ENCODE results near the gene PBRM1. TPM values are rescaled to one million over a fixed set of nuclear protein-coding genes. Genes with fewer than 3 reads are reported as not detected.

The PBRM1 gene
- total and polyA plus RNA-seq, 2 experiments from 2014 or later = 57.5 to 72.5 TPM

DNA sequence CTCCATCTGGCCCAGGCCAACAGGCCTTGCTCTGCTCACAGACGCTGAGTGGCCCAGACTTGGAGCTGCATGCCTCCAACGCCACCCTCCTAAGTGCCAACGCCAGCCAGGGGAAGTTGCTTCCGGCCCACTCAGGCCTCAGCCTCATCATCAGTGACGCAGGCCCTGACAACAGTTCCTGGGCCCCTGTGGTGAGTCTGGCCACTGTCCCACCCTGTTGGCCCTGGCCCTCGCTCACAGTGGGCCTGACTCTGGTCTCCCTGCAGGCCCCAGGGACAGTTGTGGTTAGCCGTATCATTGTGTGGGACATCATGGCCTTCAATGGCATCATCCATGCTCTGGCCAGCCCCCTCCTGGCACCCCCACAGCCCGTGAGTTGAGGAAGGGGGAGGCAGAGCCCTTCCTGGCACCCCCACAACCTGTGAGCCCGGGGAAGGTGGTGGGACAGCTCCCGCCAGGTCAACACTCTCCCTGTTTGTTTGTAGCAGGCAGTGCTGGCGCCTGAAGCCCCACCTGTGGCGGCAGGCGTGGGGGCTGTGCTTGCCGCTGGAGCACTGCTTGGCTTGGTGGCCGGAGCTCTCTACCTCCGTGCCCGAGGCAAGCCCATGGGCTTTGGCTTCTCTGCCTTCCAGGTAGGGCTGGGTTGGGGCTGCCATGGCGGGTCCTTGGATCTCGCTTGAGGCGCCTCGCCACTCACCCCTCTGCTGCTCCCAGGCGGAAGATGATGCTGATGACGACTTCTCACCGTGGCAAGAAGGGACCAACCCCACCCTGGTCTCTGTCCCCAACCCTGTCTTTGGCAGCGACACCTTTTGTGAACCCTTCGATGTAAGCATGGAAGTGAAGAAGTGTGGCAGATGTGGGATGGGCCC lies 162.1 kb downstream of the PBRM1 start:
- Histone ChIP-seq H3K4me3 (no peak overlapping the region), H3K79me2 (replicated peaks; ENCODE audit: insufficient read depth) (no peaks in the 10 kb centered on the region), H3K27me3 (ENCODE audit: insufficient read depth) (no peaks in the 10 kb centered on the region), H3F3A (replicated peaks; ENCODE audit: low read depth) (0 out of 2 replicates have a peak, but pooled peaks cover 2% of the 10 kb centered on the region), H3K4me1 (ENCODE audit: insufficient read depth) (no peaks in the 10 kb centered on the region), H3K4me2 (no peak overlapping the region), H3K36me3 (ENCODE audit: insufficient read depth) (peaks cover 10% of the 10 kb centered on the region; the same call in 1 of the 2 replicates), H4K20me1 (replicated peaks; ENCODE audit: insufficient read depth) (no peaks in the 10 kb centered on the region; the same call in 1 of the 2 replicates), H2AFZ (no peak overlapping the region), H3K9me2 (ENCODE audit: insufficient read depth) (no peaks in the 10 kb centered on the region), H3K27ac (ENCODE audit: low read depth) (no peak overlapping the region)
- peaks cover 41% of the 10 kb centered on the region for H3K36me3 Mint-ChIP-seq (ENCODE audit: low read depth)
- H3K4me1 Mint-ChIP-seq = no peaks in the 10 kb centered on the region; the same call in 2 of the 3 replicates
- H3K27ac Mint-ChIP-seq = peak overlapping the region; percentile 44; the same call in 1 of the 2 replicates
- no peak for TF ChIP-seq STAT1 (IDR thresholded peaks at IDR 0.05; ENCODE audit: unreplicated experiment)
- TF ChIP-seq, protein P1, sequence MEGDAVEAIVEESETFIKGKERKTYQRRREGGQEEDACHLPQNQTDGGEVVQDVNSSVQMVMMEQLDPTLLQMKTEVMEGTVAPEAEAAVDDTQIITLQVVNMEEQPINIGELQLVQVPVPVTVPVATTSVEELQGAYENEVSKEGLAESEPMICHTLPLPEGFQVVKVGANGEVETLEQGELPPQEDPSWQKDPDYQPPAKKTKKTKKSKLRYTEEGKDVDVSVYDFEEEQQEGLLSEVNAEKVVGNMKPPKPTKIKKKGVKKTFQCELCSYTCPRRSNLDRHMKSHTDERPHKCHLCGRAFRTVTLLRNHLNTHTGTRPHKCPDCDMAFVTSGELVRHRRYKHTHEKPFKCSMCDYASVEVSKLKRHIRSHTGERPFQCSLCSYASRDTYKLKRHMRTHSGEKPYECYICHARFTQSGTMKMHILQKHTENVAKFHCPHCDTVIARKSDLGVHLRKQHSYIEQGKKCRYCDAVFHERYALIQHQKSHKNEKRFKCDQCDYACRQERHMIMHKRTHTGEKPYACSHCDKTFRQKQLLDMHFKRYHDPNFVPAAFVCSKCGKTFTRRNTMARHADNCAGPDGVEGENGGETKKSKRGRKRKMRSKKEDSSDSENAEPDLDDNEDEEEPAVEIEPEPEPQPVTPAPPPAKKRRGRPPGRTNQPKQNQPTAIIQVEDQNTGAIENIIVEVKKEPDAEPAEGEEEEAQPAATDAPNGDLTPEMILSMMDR (conservative IDR thresholded peaks at IDR 0.05; ENCODE audit: low read depth in 2 of 2) = no peak
- TF ChIP-seq REST (IDR thresholded peaks at IDR 0.05; ENCODE audit: unreplicated experiment) = no peak
- TF ChIP-seq NANOG (IDR thresholded peaks at IDR 0.05; ENCODE audit: borderline replicate concordance) = no peak
- no peak for TF ChIP-seq CREB1 (CRISPR knock-in tag; IDR thresholded peaks at IDR 0.05; ENCODE audit: low read depth)
- TF ChIP-seq, protein P2, sequence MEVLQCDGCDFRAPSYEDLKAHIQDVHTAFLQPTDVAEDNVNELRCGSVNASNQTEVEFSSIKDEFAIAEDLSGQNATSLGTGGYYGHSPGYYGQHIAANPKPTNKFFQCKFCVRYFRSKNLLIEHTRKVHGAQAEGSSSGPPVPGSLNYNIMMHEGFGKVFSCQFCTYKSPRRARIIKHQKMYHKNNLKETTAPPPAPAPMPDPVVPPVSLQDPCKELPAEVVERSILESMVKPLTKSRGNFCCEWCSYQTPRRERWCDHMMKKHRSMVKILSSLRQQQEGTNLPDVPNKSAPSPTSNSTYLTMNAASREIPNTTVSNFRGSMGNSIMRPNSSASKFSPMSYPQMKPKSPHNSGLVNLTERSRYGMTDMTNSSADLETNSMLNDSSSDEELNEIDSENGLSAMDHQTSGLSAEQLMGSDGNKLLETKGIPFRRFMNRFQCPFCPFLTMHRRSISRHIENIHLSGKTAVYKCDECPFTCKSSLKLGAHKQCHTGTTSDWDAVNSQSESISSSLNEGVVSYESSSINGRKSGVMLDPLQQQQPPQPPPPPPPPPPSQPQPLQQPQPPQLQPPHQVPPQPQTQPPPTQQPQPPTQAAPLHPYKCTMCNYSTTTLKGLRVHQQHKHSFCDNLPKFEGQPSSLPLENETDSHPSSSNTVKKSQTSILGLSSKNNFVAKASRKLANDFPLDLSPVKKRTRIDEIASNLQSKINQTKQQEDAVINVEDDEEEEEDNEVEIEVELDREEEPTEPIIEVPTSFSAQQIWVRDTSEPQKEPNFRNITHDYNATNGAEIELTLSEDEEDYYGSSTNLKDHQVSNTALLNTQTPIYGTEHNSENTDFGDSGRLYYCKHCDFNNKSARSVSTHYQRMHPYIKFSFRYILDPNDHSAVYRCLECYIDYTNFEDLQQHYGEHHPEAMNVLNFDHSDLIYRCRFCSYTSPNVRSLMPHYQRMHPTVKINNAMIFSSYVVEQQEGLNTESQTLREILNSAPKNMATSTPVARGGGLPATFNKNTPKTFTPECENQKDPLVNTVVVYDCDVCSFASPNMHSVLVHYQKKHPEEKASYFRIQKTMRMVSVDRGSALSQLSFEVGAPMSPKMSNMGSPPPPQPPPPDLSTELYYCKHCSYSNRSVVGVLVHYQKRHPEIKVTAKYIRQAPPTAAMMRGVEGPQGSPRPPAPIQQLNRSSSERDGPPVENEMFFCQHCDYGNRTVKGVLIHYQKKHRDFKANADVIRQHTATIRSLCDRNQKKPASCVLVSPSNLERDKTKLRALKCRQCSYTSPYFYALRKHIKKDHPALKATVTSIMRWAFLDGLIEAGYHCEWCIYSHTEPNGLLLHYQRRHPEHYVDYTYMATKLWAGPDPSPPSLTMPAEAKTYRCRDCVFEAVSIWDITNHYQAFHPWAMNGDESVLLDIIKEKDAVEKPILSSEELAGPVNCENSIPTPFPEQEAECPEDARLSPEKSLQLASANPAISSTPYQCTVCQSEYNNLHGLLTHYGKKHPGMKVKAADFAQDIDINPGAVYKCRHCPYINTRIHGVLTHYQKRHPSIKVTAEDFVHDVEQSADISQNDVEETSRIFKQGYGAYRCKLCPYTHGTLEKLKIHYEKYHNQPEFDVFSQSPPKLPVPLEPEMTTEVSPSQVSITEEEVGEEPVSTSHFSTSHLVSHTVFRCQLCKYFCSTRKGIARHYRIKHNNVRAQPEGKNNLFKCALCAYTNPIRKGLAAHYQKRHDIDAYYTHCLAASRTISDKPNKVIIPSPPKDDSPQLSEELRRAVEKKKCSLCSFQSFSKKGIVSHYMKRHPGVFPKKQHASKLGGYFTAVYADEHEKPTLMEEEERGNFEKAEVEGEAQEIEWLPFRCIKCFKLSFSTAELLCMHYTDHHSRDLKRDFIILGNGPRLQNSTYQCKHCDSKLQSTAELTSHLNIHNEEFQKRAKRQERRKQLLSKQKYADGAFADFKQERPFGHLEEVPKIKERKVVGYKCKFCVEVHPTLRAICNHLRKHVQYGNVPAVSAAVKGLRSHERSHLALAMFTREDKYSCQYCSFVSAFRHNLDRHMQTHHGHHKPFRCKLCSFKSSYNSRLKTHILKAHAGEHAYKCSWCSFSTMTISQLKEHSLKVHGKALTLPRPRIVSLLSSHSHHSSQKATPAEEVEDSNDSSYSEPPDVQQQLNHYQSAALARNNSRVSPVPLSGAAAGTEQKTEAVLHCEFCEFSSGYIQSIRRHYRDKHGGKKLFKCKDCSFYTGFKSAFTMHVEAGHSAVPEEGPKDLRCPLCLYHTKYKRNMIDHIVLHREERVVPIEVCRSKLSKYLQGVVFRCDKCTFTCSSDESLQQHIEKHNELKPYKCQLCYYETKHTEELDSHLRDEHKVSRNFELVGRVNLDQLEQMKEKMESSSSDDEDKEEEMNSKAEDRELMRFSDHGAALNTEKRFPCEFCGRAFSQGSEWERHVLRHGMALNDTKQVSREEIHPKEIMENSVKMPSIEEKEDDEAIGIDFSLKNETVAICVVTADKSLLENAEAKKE (CRISPR knock-in tag; IDR thresholded peaks at IDR 0.05) = no peak
- H3K9me3 Mint-ChIP-seq = no peaks in the 10 kb centered on the region
- no peak for DNase-seq (ENCODE audit: low spot score)
- no peak for ATAC-seq
- H3K4me3 Mint-ChIP-seq = no peak overlapping the region
- H3K27me3 Mint-ChIP-seq (ENCODE audit: insufficient read depth, low read depth, poor library complexity) = peaks cover 7% of the 10 kb centered on the region

Data from GM23338 (cell line).